ENCODE measurements around the gene MATN3. TPM values are rescaled to one million over a fixed set of nuclear protein-coding genes. Genes with fewer than 3 reads are reported as not detected.
"Not testable (repeated sequence)": the region's sequence is repeated elsewhere in the genome, so short reads cannot be mapped to it uniquely, and the experiment has no call there.

MATN3 gene
- 3.0 TPM for polyA plus RNA-seq (2013, experiment 1 of 2; ENCODE audit: insufficient read length)
- polyA plus RNA-seq (2013, experiment 2 of 2; ENCODE audit: insufficient read length), result 3.5 TPM

GRCh38 chr2:20012282-20013125 is at the start of gene MATN3:
TSS of gene MATN3 (minus strand) at chr2:20012668. CDS start at chr2:20012631, 37 bp downstream.
- DNase-seq, result peak; percentile 51

- DNase-seq, result no peak
These were observed 49.5 kb upstream of the MATN3 start for GRCh38 chr2:20061940-20062339.

- DNase-seq, result peak; percentile 54
These were observed 49.0 kb upstream of the MATN3 start for GRCh38 chr2:20061476-20061875.

- no peak for DNase-seq
These were observed 47.6 kb upstream of the MATN3 start for GRCh38 chr2:20060106-20060505.

- no peak for DNase-seq
These were observed 44.8 kb upstream of the MATN3 start for GRCh38 chr2:20057268-20057667.

- DNase-seq, result no peak
These were observed 42.5 kb upstream of the MATN3 start for GRCh38 chr2:20054931-20055330.

- no peak for DNase-seq
These were observed 41.7 kb upstream of the MATN3 start for GRCh38 chr2:20054119-20054518.

- DNase-seq, result peak; percentile 76
These were observed 40.4 kb upstream of the MATN3 start for GRCh38 chr2:20052861-20053281.

GRCh38 chr2:20052229-20052851 is 39.9 kb upstream of the MATN3 start:
- peak; percentile 23 for DNase-seq

GRCh38 chr2:20051532-20052228 is 39.2 kb upstream of the MATN3 start, which contains the start of gene LAPTM4A:
TSS of gene LAPTM4A (minus strand) at chr2:20051628. CDS start at chr2:20051520, 108 bp downstream.
- DNase-seq, result peak; percentile 100

- peak; percentile 70 for DNase-seq
These were observed 38.4 kb upstream of the MATN3 start for GRCh38 chr2:20050646-20051531.

- DNase-seq, result peak; percentile 59
These were observed 37.7 kb upstream of the MATN3 start for GRCh38 chr2:20050104-20050645.

GRCh38 chr2:20049637-20050036 is 37.2 kb upstream of the MATN3 start:
- no peak for DNase-seq

GRCh38 chr2:20048488-20049448 is 36.3 kb upstream of the MATN3 start:
- no peak for DNase-seq

- not testable (repeated sequence) for DNase-seq
These were observed 33.3 kb upstream of the MATN3 start for GRCh38 chr2:20045712-20046292.

GRCh38 chr2:20044778-20045177 is 32.3 kb upstream of the MATN3 start:
- DNase-seq, result no peak

- DNase-seq, result no peak
These were observed 30.1 kb upstream of the MATN3 start for GRCh38 chr2:20042531-20042930.

- no peak for DNase-seq
These were observed 28.2 kb upstream of the MATN3 start for GRCh38 chr2:20040489-20041172.

GRCh38 chr2:20037660-20038059 is 25.2 kb upstream of the MATN3 start:
- DNase-seq, result no peak

Measured in fibroblast of skin of scalp (primary cell).